Endometrium (tissue), 2 donors: ENCODE data around the gene DRC1.

Experiments used
- FAIRE-seq: peaks from 2 replicates; lab custom pipeline; 2012; peaks lifted over from hg19 to GRCh38; lab: Jason Lieb, UNC
- donor health status: control.
- donor health status: control.

Gene DRC1

DNA sequence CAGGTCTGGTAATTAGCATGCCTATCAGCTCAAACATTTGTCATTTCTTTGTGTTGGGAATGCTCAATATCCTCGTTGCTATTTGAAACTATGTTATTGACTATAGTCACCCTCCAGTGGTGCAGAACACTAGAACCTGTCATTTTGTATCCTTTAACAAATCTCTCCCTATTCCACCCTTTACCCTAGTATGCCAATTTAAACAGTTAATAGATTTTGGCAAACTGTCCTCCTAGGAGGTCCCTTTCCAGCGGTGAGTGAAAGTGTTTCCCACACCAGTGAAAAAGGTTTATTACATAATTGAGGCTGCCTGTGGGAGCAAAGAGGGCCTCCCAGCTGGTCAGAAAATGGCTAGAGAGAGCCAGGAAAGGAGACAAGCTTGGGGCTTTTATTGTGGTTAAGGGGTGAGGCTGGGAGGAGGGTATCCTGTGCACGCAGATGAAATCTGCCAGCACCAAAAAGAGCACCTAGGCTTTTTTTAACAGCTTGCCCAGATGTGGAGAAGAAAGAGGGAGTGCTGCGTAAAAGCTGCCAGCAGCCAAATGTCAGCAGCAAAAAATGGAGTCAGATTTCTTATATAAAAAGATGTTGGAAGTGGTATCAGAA, 1.8 kb upstream of the DRC1 start:
- no peak for FAIRE-seq

DNA sequence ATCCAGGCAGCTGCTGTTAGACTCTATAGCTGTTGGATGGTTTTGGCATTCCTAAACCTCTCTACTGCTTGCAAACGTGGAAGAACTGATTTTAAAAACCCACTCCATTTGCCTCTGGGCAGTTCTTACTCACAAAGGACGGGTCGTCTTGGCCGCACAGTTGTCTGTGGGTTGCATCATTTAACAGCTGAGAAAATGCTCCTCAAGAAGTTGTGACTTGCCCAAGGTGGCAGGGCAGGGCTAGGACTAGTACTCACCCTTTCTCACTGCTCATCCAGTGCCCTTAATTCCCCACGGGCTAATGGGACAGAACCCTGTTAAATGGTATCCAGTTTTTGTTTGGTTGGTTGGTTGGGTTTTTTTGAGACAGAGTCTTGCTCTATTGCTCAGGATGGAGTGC, 997 bp upstream of the DRC1 start:
- no peak for FAIRE-seq

GRCh38 chr2:26407526-26407925, 5.8 kb downstream of the DRC1 start:
- no peak for FAIRE-seq

GRCh38 chr2:26409785-26410184, 8.1 kb downstream of the DRC1 start:
- FAIRE-seq: no peak

- FAIRE-seq: no peak
Observed at GRCh38 chr2:26410764-26411243, 9.1 kb downstream of the DRC1 start.

GRCh38 chr2:26411419-26411818, 9.7 kb downstream of the DRC1 start:
- no peak for FAIRE-seq

DNA sequence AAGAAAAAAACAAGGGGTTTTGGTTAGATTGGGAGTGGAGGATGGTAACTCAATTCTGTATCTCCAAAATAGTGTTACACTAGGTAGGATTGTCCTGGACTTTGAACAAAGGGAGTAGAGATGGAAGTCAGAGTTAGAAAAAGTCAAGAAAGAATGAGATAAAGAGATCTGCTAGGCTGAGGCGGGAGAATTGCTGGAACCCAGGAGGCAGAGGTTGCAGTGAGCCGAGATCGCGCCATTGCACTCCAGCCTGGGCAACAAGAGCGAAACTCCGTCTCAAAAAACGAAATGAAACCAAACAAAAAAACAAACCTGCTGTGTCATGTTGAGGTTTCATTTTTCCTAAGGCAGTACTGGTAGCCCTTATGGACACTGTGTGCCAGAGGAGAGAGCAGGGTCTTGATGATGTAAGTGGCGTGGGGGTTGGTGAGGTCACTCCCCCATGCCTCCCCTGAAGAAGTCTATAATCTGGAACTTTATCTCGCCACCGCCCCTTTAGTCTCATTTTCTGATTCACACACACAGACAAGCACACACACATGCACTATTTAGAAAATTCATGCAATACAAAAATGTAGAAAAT, 10.5 kb downstream of the DRC1 start:
- no peak for FAIRE-seq

DNA sequence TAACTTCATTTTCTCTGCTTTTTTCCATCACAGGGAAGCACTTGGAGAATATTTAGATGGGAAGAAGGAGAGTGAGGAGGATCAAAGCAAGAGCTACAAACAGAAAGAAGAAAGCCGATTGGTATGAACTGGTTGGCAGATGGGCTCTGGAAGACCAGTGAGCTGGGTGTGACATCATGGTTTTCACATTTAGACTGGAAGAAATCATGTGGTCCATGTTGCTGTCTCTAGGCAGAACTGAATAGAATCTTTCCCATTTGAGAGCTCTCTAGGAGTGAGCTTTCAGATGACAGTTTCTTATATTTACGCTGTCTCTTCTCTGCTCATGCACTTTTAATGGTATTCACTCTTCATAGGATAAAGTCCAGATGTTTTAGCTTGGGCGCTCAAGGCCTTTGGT, 12.6 kb downstream of the DRC1 start:
- no peak for FAIRE-seq

DNA sequence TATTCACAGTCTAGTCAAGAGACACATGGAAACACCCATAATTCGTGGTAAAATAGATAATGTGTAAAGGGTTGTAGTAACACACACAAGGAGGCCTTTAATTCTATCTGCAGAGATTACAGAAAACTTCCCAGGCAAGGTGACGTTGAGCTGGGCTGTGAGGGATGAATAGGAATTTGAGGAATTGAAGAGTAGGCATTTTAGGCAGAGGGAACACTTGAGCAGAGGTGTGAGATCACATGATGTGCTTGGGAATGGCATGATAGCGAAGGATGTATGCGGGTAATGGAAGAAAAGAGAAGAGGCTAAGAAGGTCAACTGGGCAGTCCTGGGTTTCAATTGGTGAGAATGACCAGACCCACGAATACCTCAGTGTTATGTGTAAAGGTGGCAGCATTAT, 20.2 kb downstream of the DRC1 start:
- FAIRE-seq: no peak

DNA sequence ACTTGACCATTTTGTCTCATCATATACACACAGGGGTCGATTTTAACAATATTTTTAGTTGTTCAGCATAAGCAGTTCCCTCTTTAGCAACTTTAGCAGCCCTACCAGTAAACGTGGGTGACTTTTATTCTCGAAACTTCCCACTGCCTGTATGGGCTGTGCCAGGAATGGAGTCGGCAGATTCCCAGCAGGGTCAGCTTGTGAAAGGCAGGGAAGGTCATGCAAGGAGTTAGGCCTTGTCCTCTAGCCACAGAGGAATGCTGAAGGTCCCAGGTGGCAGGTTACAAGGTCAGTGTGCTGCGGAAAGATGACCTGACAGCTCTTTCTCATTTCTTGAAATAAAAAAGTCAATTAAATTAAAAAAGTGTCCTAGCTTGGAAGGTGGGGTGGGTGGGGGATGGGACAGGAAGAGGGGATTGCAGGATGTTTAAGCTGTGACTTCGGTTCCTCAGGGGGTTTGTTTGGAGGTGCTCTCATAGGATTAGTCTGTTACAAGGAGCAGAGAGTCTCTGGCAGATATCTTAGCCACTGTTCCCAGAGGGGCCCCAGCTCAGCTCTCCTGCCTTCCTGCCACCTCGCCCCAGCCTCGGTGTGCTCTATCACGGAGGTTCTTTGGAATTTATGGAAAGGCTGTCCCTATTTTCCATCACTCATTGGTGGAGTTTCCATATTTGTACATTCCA, 21.4 kb downstream of the DRC1 start:
- FAIRE-seq: no peak

- no peak for FAIRE-seq
Observed at GRCh38 chr2:26423750-26424149, 22.0 kb downstream of the DRC1 start.

DNA sequence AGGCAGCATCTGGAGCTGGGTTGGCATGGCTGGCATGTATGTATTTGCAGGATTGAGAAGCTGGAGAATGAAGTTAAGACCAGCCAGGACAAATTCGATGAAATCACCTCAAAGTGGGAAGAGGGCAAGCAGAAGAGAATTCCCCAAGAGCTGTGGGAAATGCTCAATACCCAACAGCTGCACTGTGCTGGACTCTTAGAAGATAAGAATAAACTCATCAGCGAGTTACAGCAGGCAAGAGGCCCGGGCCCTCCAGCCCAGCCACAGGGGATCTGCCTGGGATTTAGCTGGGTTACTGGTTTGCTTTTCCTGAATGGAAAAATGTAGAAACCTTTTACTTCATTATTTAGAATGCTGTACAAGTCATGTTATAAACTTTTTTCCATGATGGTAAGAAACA, 22.5 kb downstream of the DRC1 start:
- FAIRE-seq: no peak

DNA sequence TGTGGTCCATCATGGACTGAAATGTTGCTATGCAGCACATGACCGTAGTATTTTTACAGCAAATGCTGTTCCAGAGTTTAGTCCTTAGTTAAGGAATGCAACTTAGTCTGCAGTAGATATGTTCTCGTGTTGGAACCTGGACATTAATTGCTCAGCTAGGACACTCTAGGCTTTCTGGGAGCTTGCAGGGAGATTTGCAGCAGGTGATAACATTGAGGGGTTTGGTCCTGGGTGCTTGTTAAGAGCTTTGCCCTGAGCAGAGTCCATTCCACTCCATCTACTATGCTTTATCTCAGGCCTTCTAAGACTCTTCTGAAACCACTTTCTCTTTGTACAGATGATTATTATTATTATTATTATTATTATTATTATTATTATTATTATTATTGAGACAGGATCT, 27.1 kb downstream of the DRC1 start:
- FAIRE-seq: no peak

- FAIRE-seq: no peak
Observed at GRCh38 chr2:26429779-26430578, 28.3 kb downstream of the DRC1 start.

- no peak for FAIRE-seq
Observed at GRCh38 chr2:26430826-26431225, 29.1 kb downstream of the DRC1 start.

- no peak for FAIRE-seq
Observed at GRCh38 chr2:26432363-26432762, 30.6 kb downstream of the DRC1 start.

- no peak for FAIRE-seq
Observed at GRCh38 chr2:26432859-26433258, 31.1 kb downstream of the DRC1 start.

DNA sequence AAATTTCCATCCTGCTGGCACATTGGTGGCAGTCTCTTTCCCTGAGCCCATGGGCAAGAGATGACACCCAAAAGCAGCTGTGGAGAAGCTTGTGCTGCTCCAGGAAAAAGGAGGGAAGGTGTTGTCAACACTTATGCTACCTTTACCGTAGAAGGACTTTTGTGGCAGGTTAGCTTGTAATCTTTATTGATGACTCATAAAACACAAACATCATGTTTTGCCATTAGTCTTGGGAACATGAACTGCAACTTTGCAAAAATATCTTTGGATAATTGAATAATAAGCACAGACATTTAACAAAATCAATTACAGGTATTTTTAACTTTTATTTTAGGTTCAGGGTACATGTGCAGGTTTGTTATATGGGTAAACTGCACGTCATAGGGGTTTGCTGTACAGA, 33.4 kb downstream of the DRC1 start:
- no peak for FAIRE-seq

DNA sequence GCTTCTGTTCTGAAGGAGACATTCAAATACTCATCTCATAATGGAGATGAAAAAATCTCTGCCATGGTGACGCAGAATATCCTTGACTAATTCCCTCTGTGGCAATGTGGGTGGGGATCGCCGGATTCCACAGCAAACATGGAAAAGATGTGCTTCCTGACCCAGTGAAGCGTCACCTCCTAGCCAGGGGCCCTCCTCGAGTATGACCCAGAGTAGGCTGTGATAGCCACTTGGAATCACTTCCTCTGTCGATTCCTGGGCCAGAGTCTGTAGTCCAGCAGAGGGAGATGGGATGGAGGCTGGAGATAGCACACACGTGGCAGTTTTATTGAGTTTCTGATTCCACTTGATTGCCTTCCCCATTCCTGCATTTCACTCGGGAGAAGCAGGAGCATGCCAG, 36.8 kb downstream of the DRC1 start:
- no peak for FAIRE-seq

DNA sequence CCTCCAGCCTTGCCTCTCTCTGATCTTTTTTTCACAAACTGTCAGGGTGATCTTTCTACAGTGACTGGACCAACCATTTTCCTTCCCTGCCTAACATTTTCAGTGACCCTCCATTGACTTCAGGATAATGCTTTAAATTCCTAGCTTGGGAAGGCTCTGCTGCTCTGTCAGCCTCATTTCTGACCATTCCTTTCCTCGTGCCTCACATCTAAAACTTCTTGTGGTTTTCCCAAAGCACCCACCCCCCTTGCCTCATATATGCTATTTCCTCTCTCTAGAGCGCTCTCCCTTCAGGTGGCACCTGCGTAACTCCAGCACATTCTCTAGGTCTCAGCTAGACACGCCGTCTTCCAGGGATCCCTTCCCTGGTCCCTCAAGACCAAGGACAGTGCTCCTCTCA, 37.2 kb downstream of the DRC1 start:
- no peak for FAIRE-seq

DNA sequence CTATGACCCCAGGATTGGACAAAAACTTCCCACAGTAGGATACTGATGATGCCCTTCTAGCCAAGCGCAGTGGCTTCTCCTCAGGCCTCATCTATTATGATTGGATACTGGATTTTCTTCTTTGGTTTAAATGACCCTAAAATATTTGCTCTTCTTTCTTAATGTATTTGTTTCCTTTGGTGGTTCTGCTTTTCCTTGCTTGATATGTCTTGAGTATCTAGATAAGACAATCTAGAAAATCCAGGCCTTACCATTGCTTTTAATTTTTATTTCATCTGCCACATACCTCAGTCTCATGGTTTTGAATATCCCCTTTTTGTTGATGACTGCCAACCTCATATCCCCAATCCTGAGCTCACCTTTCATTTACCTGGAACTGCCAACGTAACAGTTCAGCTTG, 40.6 kb downstream of the DRC1 start:
- FAIRE-seq: no peak

DNA sequence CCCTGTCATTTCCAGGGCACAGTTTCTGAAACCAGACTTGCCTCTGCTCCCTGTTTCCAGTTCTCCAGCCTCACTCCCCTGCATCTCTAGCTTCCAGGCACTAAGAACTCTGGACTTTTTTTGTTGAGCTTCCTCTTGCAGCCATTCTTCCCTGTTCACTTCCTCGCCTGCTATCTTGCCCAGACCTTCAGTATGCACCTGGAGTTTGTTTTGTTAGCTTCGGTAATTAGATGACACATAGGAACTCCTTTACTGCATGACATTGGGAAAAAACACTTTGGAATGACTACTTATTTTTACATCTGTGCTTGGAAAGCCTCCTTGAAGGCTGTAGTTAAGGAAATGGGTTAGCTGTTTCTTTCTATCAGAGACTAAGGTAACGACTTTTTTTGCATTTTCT, 41.0 kb downstream of the DRC1 start:
- no peak for FAIRE-seq

DNA sequence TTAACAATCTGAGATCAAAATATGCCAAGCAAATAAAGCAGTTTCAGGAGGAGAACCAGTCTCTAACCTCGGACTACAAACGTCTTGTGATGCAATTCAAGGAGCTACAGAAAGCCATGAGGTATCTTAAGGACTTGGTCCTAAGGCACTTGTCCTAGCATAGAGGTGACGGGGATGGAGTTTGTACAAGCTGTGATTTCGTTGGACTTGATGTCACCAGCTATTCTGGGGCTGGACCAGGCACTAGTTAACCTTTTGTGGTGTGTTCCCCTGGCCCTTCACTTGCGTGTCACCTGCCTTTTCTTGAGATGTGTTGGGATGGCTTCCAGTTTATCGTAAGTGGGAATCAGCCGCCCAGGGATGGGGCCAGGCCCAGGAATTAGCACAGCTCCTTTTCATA, 42.5 kb downstream of the DRC1 start:
- no peak for FAIRE-seq
